NCI-H524 (cell line): ENCODE results near the gene ODF2.
"Not testable (repeated sequence)": the region's sequence is repeated elsewhere in the genome, so short reads cannot be mapped to it uniquely, and the experiment has no call there.

Source experiments
- DNase-seq, 2 experiments: peaks; one replicate each; lab custom pipeline; 2025; lab: John Stamatoyannopoulos, UW

Gene ODF2

GRCh38 chr9:128484686-128485413, 29.0 kb downstream of the ODF2 start:
- DNase-seq, result no peak

- no peak for DNase-seq
Observed at GRCh38 chr9:128485414-128485855, 29.6 kb downstream of the ODF2 start.

- no peak for DNase-seq
Observed at GRCh38 chr9:128486201-128486600, 30.4 kb downstream of the ODF2 start.

GRCh38 chr9:128493424-128493823, 37.6 kb downstream of the ODF2 start:
- peak; percentile 5 to 63 for DNase-seq

- peak in 1 of 2 experiments; percentile 7 for DNase-seq
Observed at GRCh38 chr9:128494108-128494745, 38.4 kb downstream of the ODF2 start.

- DNase-seq, result no peak
Observed at GRCh38 chr9:128494746-128495129, 38.9 kb downstream of the ODF2 start.

- DNase-seq, result no peak
Observed at GRCh38 chr9:128495296-128495695, 39.5 kb downstream of the ODF2 start.

GRCh38 chr9:128495804-128496417, 40.1 kb downstream of the ODF2 start:
- no peak for DNase-seq

- no peak for DNase-seq
Observed at GRCh38 chr9:128497824-128498610, 42.2 kb downstream of the ODF2 start.

GRCh38 chr9:128498911-128499310, 43.1 kb downstream of the ODF2 start:
- DNase-seq, result no peak

GRCh38 chr9:128499920-128500319, 44.1 kb downstream of the ODF2 start:
- DNase-seq, result no peak

- not testable (repeated sequence) for DNase-seq
Observed at GRCh38 chr9:128503415-128503825, 47.6 kb downstream of the ODF2 start.

- DNase-seq, result no peak
Observed at GRCh38 chr9:128503870-128504269, 48.1 kb downstream of the ODF2 start.

- peak; percentile 90 to 96 for DNase-seq
Observed at GRCh38 chr9:128504485-128505413, 48.9 kb downstream of the ODF2 start, which contains the start of gene GLE1. Gene GLE1, plus strand, starts transcription at chr9:128504719. Its CDS starts 87 bp downstream, at chr9:128504806.

- peak in 1 of 2 experiments; percentile 14 for DNase-seq
Observed at GRCh38 chr9:128505414-128505765, 49.6 kb downstream of the ODF2 start.

GRCh38 chr9:128505906-128506305, 50.1 kb downstream of the ODF2 start:
- DNase-seq, result not testable (repeated sequence)

- no peak for DNase-seq
Observed at GRCh38 chr9:128512820-128513219, 57.0 kb downstream of the ODF2 start.

- DNase-seq, result no peak
Observed at GRCh38 chr9:128521956-128522355, 66.2 kb downstream of the ODF2 start.

GRCh38 chr9:128523199-128523925, 67.6 kb downstream of the ODF2 start:
- DNase-seq, result peak; percentile 80 to 96

- no peak for DNase-seq
Observed at GRCh38 chr9:128526720-128527119, 70.9 kb downstream of the ODF2 start.
